H9 (cell line): ENCODE results near the gene DNAI1. TPM values are rescaled to one million over a fixed set of nuclear protein-coding genes. Genes with fewer than 3 reads are reported as not detected.

ENCODE experiments used
- DNase-seq: peaks from one replicate; pipeline ENCODE4 v3.0.0-alpha.2; 2017
- H2AFZ ChIP-seq: one replicate; pipeline ENCODE4 v1.6.1; 2013; ENCODE audit warnings: mild to moderate bottlenecking, low read length, control low read depth, moderate library complexity
- H2AK5ac ChIP-seq: 2 replicates; pipeline ENCODE4 v1.6.1; 2013; ENCODE audit warnings: low read length, control low read depth, mixed read lengths; ENCODE audit not compliant: insufficient read length
- H2BK120ac ChIP-seq: one replicate; pipeline ENCODE4 v1.6.1; 2013; ENCODE audit warnings: low read depth, mild to moderate bottlenecking, low read length, control low read depth, inconsistent platforms; ENCODE audit not compliant: poor library complexity, severe bottlenecking
- H2BK12ac ChIP-seq: 2 replicates; pipeline ENCODE4 v1.6.1; 2013; ENCODE audit warnings: low read length, control low read depth, mixed read lengths, low read depth; ENCODE audit not compliant: insufficient read length
- H2BK15ac ChIP-seq: 2 replicates; pipeline ENCODE4 v1.6.1; 2013; ENCODE audit warnings: low read depth, low read length, control low read depth
- H2BK20ac ChIP-seq: one replicate; pipeline ENCODE4 v1.6.1; 2013; ENCODE audit warnings: low read depth, mild to moderate bottlenecking, low read length, control low read depth, inconsistent platforms; ENCODE audit not compliant: poor library complexity, severe bottlenecking
- H2BK5ac ChIP-seq: 2 replicates; pipeline ENCODE4 v1.6.1; 2013; ENCODE audit warnings: low read length, control low read depth, mixed read lengths; ENCODE audit not compliant: insufficient read length
- H3K14ac ChIP-seq: 2 replicates; pipeline ENCODE4 v1.6.1; 2013; ENCODE audit warnings: low read length, control low read depth; ENCODE audit not compliant: insufficient read depth
- H3K18ac ChIP-seq: 2 replicates; pipeline ENCODE4 v1.6.1; 2013; ENCODE audit warnings: low read depth, mild to moderate bottlenecking, mixed read lengths, low read length, control low read depth; ENCODE audit not compliant: insufficient read length
- H3K23ac ChIP-seq: 2 replicates; pipeline ENCODE4 v1.6.1; 2013; ENCODE audit warnings: low read length, control low read depth, mixed read lengths, low read depth; ENCODE audit not compliant: insufficient read length
- H3K23me2 ChIP-seq: 2 replicates; pipeline ENCODE4 v1.6.1; 2013; ENCODE audit warnings: low read depth, mild to moderate bottlenecking, mixed read lengths, low read length, control low read depth; ENCODE audit not compliant: insufficient read length, poor library complexity, severe bottlenecking
- H3K27ac ChIP-seq: 2 replicates; pipeline ENCODE4 v1.5.1; 2013; ENCODE audit warnings: low read length, control low read depth, mixed read lengths, low read depth; ENCODE audit not compliant: insufficient read length
- H3K27me3 ChIP-seq: 2 replicates; pipeline ENCODE4 v1.6.1; 2013; ENCODE audit warnings: low read length, control low read depth, inconsistent platforms; ENCODE audit not compliant: insufficient read depth
- H3K4ac ChIP-seq: 2 replicates; pipeline ENCODE4 v1.6.1; 2013; ENCODE audit warnings: low read depth, mild to moderate bottlenecking, control low read depth, inconsistent platforms, low read length, moderate library complexity
- H3K4me1 ChIP-seq: 2 replicates; pipeline ENCODE4 v1.6.1; 2013; ENCODE audit warnings: low read length, control low read depth, inconsistent platforms; ENCODE audit not compliant: insufficient read depth
- H3K4me2 ChIP-seq: 2 replicates; pipeline ENCODE4 v1.6.1; 2013; ENCODE audit warnings: low read length, control low read depth, mixed read lengths; ENCODE audit not compliant: insufficient read length, insufficient read depth
- H3K56ac ChIP-seq: 2 replicates; pipeline ENCODE4 v1.6.1; 2013; ENCODE audit warnings: low read depth, mild to moderate bottlenecking, mixed read lengths, low read length, control low read depth; ENCODE audit not compliant: insufficient read length
- H3K79me1 ChIP-seq: 2 replicates; pipeline ENCODE4 v1.6.1; 2013; ENCODE audit warnings: low read depth, mild to moderate bottlenecking, moderate library complexity, low read length, control low read depth, inconsistent platforms; ENCODE audit not compliant: insufficient read depth, poor library complexity, severe bottlenecking
- H3K79me2 ChIP-seq: 2 replicates; pipeline ENCODE4 v1.6.1; 2013; ENCODE audit warnings: low read length, control low read depth, inconsistent platforms; ENCODE audit not compliant: insufficient read depth
- H3K9ac ChIP-seq: 2 replicates; pipeline ENCODE4 v1.6.1; 2013; ENCODE audit warnings: low read length, control low read depth, mixed read lengths; ENCODE audit not compliant: insufficient read length; ENCODE audit errors: extremely low read depth
- H3K9me3 ChIP-seq: one replicate; pipeline ENCODE4 v1.6.1; 2013; ENCODE audit warnings: low read depth, low read length, inconsistent platforms; ENCODE audit not compliant: control insufficient read depth
- H3T11ph ChIP-seq: one replicate; pipeline ENCODE4 v1.6.1; 2013; ENCODE audit warnings: mild to moderate bottlenecking, low read length, control low read depth, inconsistent platforms
- H4K20me1 ChIP-seq: one replicate; pipeline ENCODE4 v1.6.1; 2013; ENCODE audit not compliant: control insufficient read depth, insufficient read length, insufficient read depth
- H4K5ac ChIP-seq: 2 replicates; pipeline ENCODE4 v1.6.1; 2013; ENCODE audit warnings: low read depth, mild to moderate bottlenecking, mixed read lengths, low read length, control low read depth; ENCODE audit not compliant: insufficient read length
- H4K8ac ChIP-seq: replicated peaks from 2 replicates; pipeline ENCODE4 v1.6.1; 2013; ENCODE audit warnings: low read length, control low read depth, mixed read lengths, low read depth; ENCODE audit not compliant: insufficient read length
- H4K91ac ChIP-seq: 2 replicates; pipeline ENCODE4 v1.6.1; 2013; ENCODE audit warnings: low read depth, mild to moderate bottlenecking, moderate library complexity, mixed read lengths, low read length, control low read depth; ENCODE audit not compliant: insufficient read length
- H3K27ac Mint-ChIP-seq, 3 experiments: 2 replicates in 2 of 3; 3 replicates in 1 of 3; pipeline ENCODE4 v1.8.0; 2020 to 2021; ENCODE audit warnings: mixed read lengths in 3 of 3, mild to moderate bottlenecking in 1 of 3, moderate library complexity in 1 of 3
- H3K27me3 Mint-ChIP-seq: 2 replicates; pipeline ENCODE4 v1.8.0; 2021; ENCODE audit warnings: low read depth, mild to moderate bottlenecking, moderate library complexity, mixed read lengths
- H3K36me3 Mint-ChIP-seq, 3 experiments: 2 replicates in 2 of 3; 3 replicates in 1 of 3; pipeline ENCODE4 v1.8.0; 2020 to 2021; ENCODE audit warnings: low read depth in 3 of 3, mixed read lengths in 3 of 3; ENCODE audit not compliant: insufficient read depth in 1 of 3
- H3K4me1 Mint-ChIP-seq, 2 experiments: 2 replicates each; pipeline ENCODE4 v1.8.0; 2020; ENCODE audit warnings: mixed read lengths in 2 of 2
- H3K4me3 Mint-ChIP-seq, 2 experiments: 2 replicates in 1 of 2; 3 replicates in 1 of 2; pipeline ENCODE4 v1.8.0; 2020 to 2021; ENCODE audit warnings: mild to moderate bottlenecking in 2 of 2, mixed read lengths in 2 of 2, moderate library complexity in 1 of 2
- H3K9me3 Mint-ChIP-seq, 2 experiments: 2 replicates in 1 of 2; 3 replicates in 1 of 2; pipeline ENCODE4 v1.8.0; 2020; ENCODE audit warnings: mild to moderate bottlenecking in 2 of 2, mixed read lengths in 2 of 2, moderate library complexity in 1 of 2
- CTCF ChIP-seq: fragments of 200-600 bp; sonication (generic); conservative IDR thresholded peaks from 3 replicates; pipeline ENCODE4 v1.8.0; 2021; ENCODE audit warnings: antibody characterized with exemption, mild to moderate bottlenecking
- WGBS: extraction: QIAGEN DNeasy Blood & Tissue Kit; methylation state at CpG from one replicate; pipeline ENCODE4 v1.1.7; 2013; ENCODE audit warnings: missing lambda C conversion rate, low lambda C conversion rate, mixed read lengths; ENCODE audit not compliant: insufficient read length; ENCODE audit errors: extremely low coverage; 5-methylcytosine and 5-hydroxymethylcytosine counted together
- total RNA-seq: library from RNA; stranded (reverse); gene quantifications from 2 replicates; pipeline ENCODE4 v1.2.1, GENCODE V29; 2021

DNAI1 gene
- total RNA-seq, 1 experiment from 2014 or later: 0.22 TPM

- H3K4me1 Mint-ChIP-seq: peaks cover 36 to 46% of the 10 kb centered on the region in 2 experiments
- no peak overlapping the region for H2BK120ac ChIP-seq
- H2AK5ac ChIP-seq: no peak overlapping the region
- no peak overlapping the region for H3K9ac ChIP-seq
- H3K9me3 ChIP-seq: no peaks in the 10 kb centered on the region
- H3K27ac ChIP-seq: no peak overlapping the region
- H3K27me3 Mint-ChIP-seq: peaks cover 12% of the 10 kb centered on the region
- H4K20me1 ChIP-seq: no peaks in the 10 kb centered on the region
- H3K4me1 ChIP-seq: peaks cover 13% of the 10 kb centered on the region; the same call in 1 of the 2 replicates
- H2BK5ac ChIP-seq: no peak overlapping the region
- H3K9me3 Mint-ChIP-seq: peaks cover 0 to 2% of the 10 kb centered on the region in 2 experiments; a peak in 1 of 5 replicates
- no peak overlapping the region for H3K14ac ChIP-seq
- no peaks in the 10 kb centered on the region for H3K27me3 ChIP-seq
- H3K18ac ChIP-seq: no peak overlapping the region
- H2AFZ ChIP-seq: no peak overlapping the region
- no peak for DNase-seq
- H3K56ac ChIP-seq: no peak overlapping the region
- H3K23ac ChIP-seq: no peak overlapping the region
- H3K79me2 ChIP-seq: no peaks in the 10 kb centered on the region
- H3K79me1 ChIP-seq: no peaks in the 10 kb centered on the region
- no peak overlapping the region for H3K4me2 ChIP-seq
- H2BK15ac ChIP-seq: no peak overlapping the region
- no peaks in the 10 kb centered on the region for H3K23me2 ChIP-seq
- H4K8ac ChIP-seq: no peak overlapping the region
- no peak overlapping the region; a peak in 1 of 5 replicates for H3K4me3 Mint-ChIP-seq
- no CpG with 5 or more reads among the region's 9 CpGs for WGBS
- H2BK20ac ChIP-seq: no peak overlapping the region
- no peak overlapping the region for H4K91ac ChIP-seq
- no peak for TF ChIP-seq CTCF
- no peak overlapping the region for H2BK12ac ChIP-seq
- no peak overlapping the region for H4K5ac ChIP-seq
- H3K4ac ChIP-seq: no peak overlapping the region
- H3K36me3 Mint-ChIP-seq: no peaks in the 10 kb centered on the region
- no peak overlapping the region for H3T11ph ChIP-seq
- no peak overlapping the region for H3K27ac Mint-ChIP-seq
These were observed 99.8 kb downstream of the DNAI1 start for GRCh38 chr9:34558364-34558763.
